ENCODE measurements around the gene KDM5B. TPM values are rescaled to one million over a fixed set of nuclear protein-coding genes. Genes with fewer than 3 reads are reported as not detected.

Gene KDM5B
- total and polyA plus RNA-seq, 9 of the 15 experiments (the other 6 are each of a cell fraction or from before 2014, with no cell fraction given): 15.4 to 90.6 (median 57.1) TPM

DNA sequence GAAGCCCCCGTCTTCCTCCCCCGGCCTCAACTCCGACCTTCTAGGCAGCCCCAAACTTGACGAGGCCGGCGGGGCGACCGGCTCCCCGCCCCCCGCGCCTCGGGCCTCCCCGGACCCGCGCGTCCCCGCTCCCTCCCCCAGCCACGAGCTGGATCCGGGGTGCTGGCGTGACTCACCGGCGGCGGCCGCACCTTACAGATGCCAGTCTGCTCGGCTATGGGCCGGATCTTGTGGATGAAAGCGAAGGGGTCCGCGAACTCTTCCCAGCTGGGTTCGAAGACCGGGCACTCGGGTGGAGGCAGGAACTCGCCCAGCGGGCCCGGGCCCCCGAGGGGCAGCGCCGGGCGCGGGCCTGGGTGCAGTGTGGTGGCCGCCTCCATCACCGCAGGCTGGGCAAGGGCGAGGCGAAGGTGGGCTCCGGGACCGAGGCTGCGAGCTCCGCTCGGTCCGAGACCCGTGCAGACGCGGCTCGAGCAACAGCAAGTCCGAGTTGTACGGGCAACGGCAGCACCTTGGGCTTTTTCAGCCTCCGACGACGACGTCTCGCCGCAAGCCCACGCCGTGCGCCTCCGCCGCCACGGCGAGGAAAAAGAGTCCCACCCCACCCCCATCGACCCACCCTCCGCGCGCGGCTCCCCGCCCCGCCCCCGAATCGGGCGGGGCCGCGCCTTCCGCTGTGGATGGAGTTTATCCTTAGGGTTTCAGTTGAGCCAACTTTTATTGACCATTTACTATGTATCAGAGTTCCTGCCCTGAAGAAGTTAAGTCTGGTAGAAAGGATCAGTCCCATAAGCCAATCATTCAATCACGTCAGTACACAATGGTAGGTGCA is at the start of gene KDM5B (continued):
- TF ChIP-seq ZFP91 (CRISPR knock-in tag; IDR thresholded peaks at IDR 0.05) (no peak), RBM39 (optimal IDR thresholded peaks at IDR 0.05; ENCODE audit: low read depth, low read length) (no peak), U2AF1 (optimal IDR thresholded peaks at IDR 0.05; ENCODE audit: low read depth, low read length) (peak; percentile 87), FOXJ3 (CRISPR knock-in tag; IDR thresholded peaks at IDR 0.05) (no peak), STAT5A (IDR thresholded peaks at IDR 0.05; ENCODE audit: borderline replicate concordance, low read length) (no peak), RAD21 (CRISPR knock-in tag; conservative IDR thresholded peaks at IDR 0.05 in 1 of 2, IDR thresholded peaks at IDR 0.05 in 1 of 2) (peak in 1 of 2 experiments; percentile 14; a peak in 1 of 4 replicates), ASH1L (IDR thresholded peaks at IDR 0.05; ENCODE audit: borderline replicate concordance, low read depth, partially characterized antibody) (no peak), POLR2A (conservative IDR thresholded peaks at IDR 0.05) (peak; percentile 86), ZFP30 (CRISPR knock-in tag; IDR thresholded peaks at IDR 0.05; ENCODE audit: borderline replicate concordance) (no peak), ZNF165 (CRISPR knock-in tag; IDR thresholded peaks at IDR 0.05; ENCODE audit: borderline replicate concordance) (0 out of 2 replicates have a peak, but pooled peaks have one; percentile 71), NBN (IDR thresholded peaks at IDR 0.05; ENCODE audit: low read depth) (no peak), MTA2 (IDR thresholded peaks at IDR 0.05; ENCODE audit: low read depth) (no peak), HDAC8 (tag; IDR thresholded peaks at IDR 0.05) (no peak), RBM14 (IDR thresholded peaks at IDR 0.05; ENCODE audit: borderline replicate concordance, insufficient read depth, low read depth, low read length) (0 out of 2 replicates have a peak, but pooled peaks have one; percentile 7)
- TF ChIP-seq, protein P1, sequence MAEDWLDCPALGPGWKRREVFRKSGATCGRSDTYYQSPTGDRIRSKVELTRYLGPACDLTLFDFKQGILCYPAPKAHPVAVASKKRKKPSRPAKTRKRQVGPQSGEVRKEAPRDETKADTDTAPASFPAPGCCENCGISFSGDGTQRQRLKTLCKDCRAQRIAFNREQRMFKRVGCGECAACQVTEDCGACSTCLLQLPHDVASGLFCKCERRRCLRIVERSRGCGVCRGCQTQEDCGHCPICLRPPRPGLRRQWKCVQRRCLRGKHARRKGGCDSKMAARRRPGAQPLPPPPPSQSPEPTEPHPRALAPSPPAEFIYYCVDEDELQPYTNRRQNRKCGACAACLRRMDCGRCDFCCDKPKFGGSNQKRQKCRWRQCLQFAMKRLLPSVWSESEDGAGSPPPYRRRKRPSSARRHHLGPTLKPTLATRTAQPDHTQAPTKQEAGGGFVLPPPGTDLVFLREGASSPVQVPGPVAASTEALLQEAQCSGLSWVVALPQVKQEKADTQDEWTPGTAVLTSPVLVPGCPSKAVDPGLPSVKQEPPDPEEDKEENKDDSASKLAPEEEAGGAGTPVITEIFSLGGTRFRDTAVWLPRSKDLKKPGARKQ (CRISPR knock-in tag; IDR thresholded peaks at IDR 0.05): no peak
- TF ChIP-seq, protein P2, sequence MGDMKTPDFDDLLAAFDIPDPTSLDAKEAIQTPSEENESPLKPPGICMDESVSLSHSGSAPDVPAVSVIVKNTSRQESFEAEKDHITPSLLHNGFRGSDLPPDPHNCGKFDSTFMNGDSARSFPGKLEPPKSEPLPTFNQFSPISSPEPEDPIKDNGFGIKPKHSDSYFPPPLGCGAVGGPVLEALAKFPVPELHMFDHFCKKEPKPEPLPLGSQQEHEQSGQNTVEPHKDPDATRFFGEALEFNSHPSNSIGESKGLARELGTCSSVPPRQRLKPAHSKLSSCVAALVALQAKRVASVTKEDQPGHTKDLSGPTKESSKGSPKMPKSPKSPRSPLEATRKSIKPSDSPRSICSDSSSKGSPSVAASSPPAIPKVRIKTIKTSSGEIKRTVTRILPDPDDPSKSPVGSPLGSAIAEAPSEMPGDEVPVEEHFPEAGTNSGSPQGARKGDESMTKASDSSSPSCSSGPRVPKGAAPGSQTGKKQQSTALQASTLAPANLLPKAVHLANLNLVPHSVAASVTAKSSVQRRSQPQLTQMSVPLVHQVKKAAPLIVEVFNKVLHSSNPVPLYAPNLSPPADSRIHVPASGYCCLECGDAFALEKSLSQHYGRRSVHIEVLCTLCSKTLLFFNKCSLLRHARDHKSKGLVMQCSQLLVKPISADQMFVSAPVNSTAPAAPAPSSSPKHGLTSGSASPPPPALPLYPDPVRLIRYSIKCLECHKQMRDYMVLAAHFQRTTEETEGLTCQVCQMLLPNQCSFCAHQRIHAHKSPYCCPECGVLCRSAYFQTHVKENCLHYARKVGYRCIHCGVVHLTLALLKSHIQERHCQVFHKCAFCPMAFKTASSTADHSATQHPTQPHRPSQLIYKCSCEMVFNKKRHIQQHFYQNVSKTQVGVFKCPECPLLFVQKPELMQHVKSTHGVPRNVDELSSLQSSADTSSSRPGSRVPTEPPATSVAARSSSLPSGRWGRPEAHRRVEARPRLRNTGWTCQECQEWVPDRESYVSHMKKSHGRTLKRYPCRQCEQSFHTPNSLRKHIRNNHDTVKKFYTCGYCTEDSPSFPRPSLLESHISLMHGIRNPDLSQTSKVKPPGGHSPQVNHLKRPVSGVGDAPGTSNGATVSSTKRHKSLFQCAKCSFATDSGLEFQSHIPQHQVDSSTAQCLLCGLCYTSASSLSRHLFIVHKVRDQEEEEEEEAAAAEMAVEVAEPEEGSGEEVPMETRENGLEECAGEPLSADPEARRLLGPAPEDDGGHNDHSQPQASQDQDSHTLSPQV (IDR thresholded peaks at IDR 0.05): no peak
- TF ChIP-seq, protein P3, sequence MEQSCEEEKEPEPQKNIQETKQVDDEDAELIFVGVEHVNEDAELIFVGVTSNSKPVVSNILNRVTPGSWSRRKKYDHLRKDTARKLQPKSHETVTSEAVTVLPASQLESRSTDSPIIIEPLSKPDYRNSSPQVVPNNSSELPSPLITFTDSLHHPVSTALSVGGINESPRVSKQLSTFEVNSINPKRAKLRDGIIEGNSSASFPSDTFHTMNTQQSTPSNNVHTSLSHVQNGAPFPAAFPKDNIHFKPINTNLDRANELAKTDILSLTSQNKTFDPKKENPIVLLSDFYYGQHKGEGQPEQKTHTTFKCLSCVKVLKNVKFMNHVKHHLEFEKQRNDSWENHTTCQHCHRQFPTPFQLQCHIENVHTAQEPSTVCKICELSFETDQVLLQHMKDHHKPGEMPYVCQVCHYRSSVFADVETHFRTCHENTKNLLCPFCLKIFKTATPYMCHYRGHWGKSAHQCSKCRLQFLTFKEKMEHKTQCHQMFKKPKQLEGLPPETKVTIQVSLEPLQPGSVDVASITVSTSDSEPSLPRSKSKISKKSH (CRISPR knock-in tag; IDR thresholded peaks at IDR 0.05): no peak

All from K562 (cell line).